OCI-M1 (cell line): ENCODE results near the gene TUBGCP4.

Experiments
- DNase-seq: peaks from one replicate; lab custom pipeline; 2025; lab: John Stamatoyannopoulos, UW

TUBGCP4 gene

GRCh38 chr15:43403616-43404015 is 32.7 kb downstream of the TUBGCP4 start:
- no peak for DNase-seq

GRCh38 chr15:43404130-43404529 is 33.2 kb downstream of the TUBGCP4 start:
- DNase-seq = no peak

- no peak for DNase-seq
Observed at GRCh38 chr15:43406189-43406588, 35.3 kb downstream of the TUBGCP4 start.

GRCh38 chr15:43406808-43407207 is 35.9 kb downstream of the TUBGCP4 start:
- DNase-seq = no peak

- DNase-seq = peak; percentile 83
Observed at GRCh38 chr15:43408789-43409188, 37.9 kb downstream of the TUBGCP4 start.

- DNase-seq = peak; percentile 71
Observed at GRCh38 chr15:43410572-43411214, 39.8 kb downstream of the TUBGCP4 start.

GRCh38 chr15:43412096-43412495 is 41.2 kb downstream of the TUBGCP4 start:
- no peak for DNase-seq

GRCh38 chr15:43414196-43414595 is 43.3 kb downstream of the TUBGCP4 start:
- DNase-seq = no peak

GRCh38 chr15:43420435-43420834 is 49.5 kb downstream of the TUBGCP4 start:
- DNase-seq = no peak

GRCh38 chr15:43420876-43421275 is 50.0 kb downstream of the TUBGCP4 start:
- DNase-seq = no peak

- DNase-seq = no peak
Observed at GRCh38 chr15:43423793-43424192, 52.9 kb downstream of the TUBGCP4 start.

GRCh38 chr15:43429687-43430086 is 58.8 kb downstream of the TUBGCP4 start:
- no peak for DNase-seq

- no peak for DNase-seq
Observed at GRCh38 chr15:43433165-43433564, 62.3 kb downstream of the TUBGCP4 start.

GRCh38 chr15:43433661-43434303 is 62.9 kb downstream of the TUBGCP4 start:
- DNase-seq = peak; percentile 18

- no peak for DNase-seq
Observed at GRCh38 chr15:43434446-43434845, 63.5 kb downstream of the TUBGCP4 start.

- no peak for DNase-seq
Observed at GRCh38 chr15:43436395-43436794, 65.5 kb downstream of the TUBGCP4 start.

- DNase-seq = no peak
Observed at GRCh38 chr15:43439268-43439667, 68.4 kb downstream of the TUBGCP4 start.

GRCh38 chr15:43440721-43441281 is 69.9 kb downstream of the TUBGCP4 start:
- peak; percentile 95 for DNase-seq

GRCh38 chr15:43441316-43441715 is 70.4 kb downstream of the TUBGCP4 start:
- DNase-seq = peak; percentile 58

GRCh38 chr15:43446344-43446743 is 75.4 kb downstream of the TUBGCP4 start:
- DNase-seq = no peak

- no peak for DNase-seq
Observed at GRCh38 chr15:43449981-43450380, 79.1 kb downstream of the TUBGCP4 start.
